HG03159 (cell line): Measurements from ENCODE around the gene CCNT2.
A peak's percentile ranks its signal among the peaks of the same experiment; 100 is the strongest.
"Not testable (repeated sequence)": the region's sequence is repeated elsewhere in the genome, so short reads cannot be mapped to it uniquely, and the experiment has no call there.

Experiments
- ATAC-seq: cut with Tn5 transposase; IDR thresholded peaks from one replicate; pipeline ENCODE4 v1.9.1; 2021; ENCODE audit warnings: mild to moderate bottlenecking, moderate library complexity; ENCODE audit not compliant: unreplicated experiment

The CCNT2 gene

DNA sequence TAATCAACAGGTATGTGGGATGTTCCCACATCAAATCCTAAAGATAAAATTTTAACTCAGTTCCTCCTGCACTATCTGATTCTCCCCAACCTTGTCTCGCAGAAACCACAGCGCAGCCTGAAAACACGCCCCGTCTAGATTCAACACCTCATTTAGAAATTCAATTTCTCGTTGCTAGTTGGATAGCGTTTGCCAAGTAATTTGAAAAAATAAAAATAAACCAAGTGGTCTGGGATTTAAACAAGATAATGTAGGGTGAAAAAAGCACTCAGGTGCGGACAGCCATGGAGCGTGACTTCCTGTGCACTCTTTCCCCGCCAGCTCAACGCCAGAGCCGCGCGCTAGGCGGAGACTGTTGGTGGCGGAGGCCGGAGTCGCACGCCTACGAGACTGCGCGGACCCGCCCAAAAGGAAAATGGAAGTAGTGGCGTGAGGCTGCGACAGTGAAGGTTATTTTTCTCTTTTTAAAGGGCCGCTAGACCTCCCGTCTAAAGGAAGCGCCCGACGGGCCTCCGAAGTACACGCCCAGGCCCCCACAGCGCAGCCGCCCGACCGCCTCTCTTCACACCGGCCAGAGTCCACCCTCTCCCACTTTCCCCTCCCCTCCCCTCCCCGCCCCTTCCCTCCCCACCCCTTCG lies 615 bp upstream of the CCNT2 start:
- peak; percentile 77 for ATAC-seq

DNA sequence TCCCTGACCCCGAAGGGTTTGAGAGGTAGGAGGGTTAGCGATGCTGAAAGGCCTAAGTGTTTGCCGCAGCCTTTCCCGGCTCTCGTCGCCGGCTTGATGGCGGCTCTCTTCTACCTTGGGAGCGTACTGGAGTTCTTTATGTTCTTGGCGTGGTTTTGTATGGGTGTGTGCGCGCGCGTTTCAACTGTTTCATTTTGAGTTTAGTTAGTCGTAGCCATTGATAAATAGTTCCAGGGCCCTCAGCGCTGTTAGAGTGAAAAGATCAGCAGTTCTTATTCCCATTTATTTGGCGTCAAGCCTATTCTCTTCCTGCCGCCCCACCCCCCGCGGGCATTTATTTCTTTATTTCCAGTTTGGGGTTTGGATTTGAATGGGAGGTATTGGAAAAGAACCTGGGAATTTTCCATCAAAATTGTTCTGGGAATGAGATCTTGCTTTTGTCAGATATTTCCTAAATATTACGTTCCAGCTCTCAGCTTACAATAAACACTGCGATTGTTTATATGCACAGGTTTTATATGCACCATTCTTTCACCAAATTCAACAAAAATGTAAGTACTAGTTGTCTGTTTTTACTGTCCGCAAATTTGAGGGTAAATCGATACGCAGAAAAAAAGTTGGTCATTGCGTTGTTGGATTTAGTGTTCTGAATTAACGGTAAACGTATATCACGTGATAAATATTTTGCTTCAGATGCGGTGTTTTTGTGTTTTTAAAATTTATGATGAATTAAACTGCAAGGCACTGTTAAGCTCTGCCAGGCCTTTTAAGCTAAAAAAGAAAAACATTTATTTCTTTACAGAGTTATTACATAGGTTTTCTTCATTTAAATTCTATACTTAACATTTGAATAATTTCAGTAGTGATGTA lies 954 bp downstream of the CCNT2 start:
- no peak for ATAC-seq

DNA sequence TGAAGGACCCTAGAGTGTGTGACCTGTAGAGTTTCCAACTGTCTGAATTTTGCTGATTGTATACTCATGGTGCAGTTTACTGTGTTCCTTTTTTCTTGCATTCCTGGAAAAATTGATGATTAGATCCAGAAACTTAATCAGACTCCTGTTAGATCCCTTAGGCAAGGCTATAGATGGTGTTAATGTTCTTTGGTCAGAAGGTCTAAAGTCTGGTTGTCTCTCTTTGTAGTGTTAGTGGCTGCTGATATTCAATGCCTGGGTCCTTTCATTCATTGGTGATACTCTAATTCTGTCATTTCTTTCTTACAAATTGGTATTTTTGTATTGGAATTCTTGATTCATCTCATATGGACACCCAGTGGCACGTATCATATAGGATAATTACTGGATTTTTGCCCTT lies 6.3 kb downstream of the CCNT2 start:
- no peak for ATAC-seq

DNA sequence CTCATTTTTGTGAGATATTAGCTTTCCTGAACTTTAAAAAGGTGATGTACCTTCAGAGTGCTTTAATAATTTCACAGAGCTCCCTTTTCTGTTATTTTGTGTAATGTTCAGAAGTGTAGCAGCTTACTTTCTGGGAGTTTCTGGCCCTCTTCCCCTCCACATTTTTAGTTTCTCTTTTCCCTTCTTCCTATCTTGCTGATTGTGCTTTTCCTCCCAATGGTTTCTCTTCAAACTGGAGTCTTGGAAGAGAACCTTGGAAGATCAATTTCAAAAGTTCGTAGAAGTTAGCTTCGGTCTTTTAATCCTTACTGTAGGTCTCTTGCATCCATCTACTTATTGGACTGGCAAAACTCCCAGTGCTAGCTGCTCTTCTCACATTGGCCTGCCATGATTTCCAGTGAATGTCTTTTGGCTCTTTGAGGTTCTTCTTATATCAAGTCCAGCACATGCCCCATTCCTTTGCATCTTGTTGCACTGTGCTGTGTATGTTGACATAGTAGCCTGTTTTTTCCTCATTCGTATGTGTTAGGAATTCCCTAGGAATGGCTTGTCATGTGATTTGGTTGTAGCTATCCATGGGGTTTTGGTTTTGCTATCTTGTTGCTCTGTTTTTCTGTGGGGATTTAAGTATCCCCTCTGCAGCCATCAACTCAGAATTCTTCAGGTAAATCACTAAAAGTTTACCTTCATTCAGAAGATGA lies 7.8 kb downstream of the CCNT2 start:
- ATAC-seq = no peak

DNA sequence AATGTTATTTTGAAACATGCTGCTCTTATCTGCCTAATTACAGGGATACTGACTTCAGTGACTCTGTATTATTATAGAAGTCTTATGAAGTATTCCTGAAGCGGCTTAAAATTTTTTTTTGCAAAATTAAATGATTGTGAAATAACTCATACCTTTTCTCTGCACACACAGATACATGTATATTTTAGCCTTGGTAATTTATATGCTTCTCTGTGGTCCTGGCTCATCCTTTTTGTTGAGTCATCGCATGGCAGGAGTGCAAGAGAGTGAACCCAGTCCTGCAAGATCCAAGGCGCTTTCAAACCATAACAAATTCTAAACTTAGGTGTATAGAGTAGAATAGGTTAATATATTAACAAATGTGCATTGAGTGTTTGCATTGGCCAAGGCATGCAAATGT lies 8.6 kb downstream of the CCNT2 start:
- ATAC-seq = no peak

DNA sequence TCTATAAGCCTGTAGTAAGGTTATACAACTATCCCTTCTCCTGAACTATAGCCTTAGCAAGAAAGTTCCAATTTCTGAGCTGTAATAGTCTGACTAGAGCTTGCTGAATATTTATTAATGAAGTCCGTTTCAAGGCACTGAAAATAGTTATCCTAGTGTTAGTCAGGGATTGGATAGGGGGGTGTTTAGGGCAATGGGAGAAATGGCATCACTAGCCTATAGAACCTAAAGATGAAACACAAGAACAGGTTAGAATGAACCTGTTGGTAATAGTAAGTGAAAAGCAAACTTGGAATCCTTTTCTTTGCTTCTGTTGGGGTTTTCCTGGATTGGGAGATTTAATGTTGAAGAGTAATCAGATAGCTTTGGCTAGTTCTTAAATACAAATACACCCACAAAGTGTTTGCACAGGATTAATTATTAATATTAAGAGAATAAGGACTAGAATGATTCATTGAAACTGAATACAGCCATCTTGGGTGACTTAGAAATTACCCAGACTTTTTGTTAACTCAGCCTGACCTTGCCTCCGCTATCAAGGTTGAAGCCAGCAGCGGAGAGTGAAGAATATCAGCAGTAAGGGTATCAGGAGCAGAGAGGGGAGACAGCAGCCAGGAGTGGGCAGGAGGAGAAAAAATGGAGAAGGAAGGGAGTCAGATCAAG lies 14.4 kb downstream of the CCNT2 start:
- no peak for ATAC-seq

DNA sequence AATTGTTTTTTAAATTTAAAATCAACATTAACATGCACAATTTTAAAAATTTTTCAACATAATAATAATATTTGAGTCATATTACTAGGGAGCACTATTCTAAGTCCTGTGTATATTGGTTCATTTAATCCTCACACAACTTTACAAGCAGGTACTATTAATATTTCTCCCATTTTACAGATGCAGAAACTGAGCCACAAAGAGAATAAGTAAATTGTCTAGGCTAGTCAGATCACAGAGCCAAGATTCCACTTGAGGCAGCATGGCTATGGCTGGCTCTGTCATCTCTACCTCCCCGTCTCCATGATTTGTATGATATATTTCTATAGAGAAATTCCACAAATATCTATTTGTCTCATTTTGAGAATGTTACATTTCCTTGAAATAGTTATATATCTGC lies 15.1 kb downstream of the CCNT2 start:
- ATAC-seq = no peak

DNA sequence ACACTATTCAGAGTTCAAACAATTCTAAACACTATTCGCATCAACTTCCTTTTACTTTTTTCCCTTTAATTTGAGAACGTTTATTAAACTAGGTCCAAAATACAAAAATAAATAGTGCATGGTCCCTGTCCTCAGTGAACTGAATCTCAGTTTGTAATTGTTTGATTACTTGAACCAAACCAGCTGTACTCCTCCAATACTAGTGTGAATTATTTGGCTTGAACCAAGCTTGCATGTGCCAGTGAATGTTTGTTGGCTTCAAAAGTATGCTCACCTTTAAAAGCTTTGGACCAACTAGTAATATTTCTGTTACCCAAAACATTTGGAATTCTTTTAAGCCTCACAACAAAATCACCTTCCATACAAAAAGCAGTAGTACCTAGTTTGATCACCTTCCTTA lies 15.5 kb downstream of the CCNT2 start:
- no peak for ATAC-seq

DNA sequence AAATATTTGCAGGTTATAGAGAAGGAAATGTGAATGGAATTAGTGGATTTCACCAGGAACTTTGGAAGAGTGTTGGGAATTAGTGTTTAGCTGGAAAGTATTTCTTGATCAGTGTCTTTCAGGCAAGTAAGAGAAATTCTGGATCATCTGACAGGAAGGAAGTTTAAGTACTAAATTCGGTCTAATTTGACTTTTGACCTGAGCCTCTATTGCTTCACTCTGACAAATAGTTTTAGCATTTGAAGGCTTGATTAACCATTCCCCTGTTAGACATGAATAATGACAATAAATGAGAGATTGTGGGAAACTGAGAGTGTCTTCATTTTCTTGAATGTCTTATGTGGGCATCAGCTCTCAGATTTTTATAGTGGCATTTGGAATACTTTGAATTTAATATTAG lies 16.0 kb downstream of the CCNT2 start:
- ATAC-seq = no peak

DNA sequence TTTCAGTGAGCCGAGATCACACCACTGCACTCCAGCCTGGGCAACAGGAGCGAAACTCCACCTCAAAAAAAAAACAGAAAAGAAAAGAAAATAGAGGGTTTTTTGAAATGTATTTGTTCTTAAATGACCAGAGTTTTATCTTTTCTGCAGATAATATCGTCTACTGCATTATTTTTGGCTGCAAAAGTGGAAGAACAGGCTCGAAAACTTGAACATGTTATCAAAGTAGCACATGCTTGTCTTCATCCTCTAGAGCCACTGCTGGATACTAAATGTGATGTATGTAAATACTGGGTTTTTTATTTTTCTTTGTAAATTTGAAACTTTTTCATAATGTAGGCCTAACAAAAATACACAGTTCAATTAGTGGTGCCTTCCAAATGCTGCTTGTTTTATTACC lies 18.1 kb downstream of the CCNT2 start:
- ATAC-seq = no peak

DNA sequence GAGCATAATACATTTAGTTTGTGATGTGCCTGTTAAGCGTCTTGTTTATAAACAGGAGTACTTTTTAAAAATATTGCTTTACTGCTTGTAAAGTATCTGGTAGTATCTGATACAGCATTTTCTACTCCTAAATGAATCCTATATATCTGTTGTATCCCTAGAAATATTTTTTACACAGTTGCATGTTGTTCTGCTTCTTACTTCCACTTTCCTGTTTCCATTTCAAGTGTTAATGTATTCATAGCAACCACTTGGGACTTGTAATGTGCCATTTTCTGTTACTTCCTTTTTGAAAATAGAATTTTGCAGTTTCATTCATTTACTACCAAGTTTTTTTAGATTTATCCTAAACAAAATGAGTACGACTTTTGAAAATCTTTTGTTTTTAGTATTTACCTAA lies 24.9 kb downstream of the CCNT2 start:
- ATAC-seq = peak; percentile 88

DNA sequence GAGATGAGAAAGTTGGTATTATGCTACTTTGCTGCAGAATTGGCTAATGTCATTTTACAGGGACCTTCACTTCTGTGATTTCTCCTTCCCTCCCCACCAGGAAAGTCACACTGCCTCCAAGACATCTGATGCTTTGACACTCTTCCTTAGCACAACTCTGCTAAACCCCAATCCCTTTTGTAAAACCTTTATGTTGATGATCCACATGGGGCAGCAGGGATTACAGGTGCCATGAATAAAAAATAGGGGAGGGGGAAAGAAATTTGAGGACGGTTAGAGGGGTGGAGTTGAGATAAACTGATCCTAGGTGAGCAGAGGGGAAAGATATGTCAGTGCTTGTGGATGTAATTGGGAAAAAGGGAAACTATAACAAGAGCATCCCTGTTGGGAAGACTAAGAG lies 26.4 kb downstream of the CCNT2 start:
- ATAC-seq = no peak

DNA sequence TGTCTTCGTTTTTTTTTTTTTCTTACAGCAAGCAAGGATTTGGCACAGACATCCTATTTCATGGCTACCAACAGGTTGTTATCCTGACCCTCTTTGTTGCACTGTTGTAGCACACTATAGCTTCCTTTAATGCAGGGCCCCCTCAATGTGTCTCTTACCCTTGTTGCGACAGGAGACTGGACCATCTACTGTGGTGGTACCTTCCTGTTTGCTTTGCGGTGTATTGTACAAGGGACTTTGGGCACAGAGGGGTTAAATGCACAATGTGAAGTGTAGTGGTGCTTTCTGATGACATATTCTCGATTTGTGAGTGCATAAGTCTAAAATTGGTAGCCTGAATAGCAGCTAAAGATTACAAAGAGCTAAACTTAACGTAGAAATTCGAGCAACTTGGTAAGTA lies 27.5 kb downstream of the CCNT2 start:
- no peak for ATAC-seq

DNA sequence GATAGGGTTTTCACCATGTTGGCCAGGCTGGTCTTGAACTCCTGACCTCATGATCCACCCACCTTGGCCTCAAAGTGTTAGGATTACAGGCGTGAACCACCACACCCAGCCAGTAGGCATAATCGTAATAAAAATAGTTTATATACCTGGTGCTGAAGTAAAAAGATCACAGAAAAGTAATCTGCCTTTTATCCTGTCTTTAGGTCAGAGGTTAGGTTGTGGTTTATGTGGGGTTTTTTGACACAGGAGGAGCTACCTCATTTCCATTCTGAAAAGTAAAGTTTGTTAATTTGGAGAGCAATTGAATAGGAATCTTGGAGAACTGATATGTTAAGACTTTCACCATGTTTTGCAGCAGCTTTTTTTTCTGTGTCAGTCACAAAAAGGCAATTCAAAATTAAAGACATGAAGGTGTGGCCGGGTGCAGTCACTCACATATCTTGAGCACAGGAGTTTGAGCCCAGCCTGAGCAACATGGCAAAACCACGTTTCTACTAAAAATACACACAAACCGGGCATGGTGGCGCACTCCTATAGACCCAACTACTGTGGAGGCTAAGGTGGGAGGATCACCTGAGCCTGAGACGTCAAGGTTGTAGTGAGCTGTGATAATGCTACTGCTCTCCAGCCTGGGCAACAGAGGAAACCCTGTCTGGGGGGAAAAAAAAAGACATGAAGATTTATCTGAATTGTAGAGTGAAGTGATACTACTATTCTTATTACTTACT lies 31.5 kb downstream of the CCNT2 start:
- ATAC-seq = no peak

DNA sequence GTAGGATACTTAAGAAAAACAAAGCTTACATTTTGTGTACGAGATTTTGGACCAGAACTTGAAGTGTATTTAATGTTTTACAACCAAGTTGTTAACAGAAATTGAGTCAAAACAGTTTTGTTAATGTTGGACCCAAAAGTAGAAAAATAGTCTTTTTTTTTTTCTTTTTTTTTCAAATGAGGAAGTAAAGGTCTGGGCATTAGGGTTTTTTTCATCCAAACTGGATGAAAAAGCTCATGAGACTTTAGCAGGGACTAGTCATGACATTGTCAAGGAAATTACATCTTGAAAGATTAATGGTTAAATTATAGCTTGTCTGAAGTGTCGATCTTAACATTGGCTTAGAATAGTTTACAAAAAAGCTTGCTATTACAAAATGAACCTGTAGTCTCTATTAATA lies 32.3 kb downstream of the CCNT2 start:
- no peak for ATAC-seq

DNA sequence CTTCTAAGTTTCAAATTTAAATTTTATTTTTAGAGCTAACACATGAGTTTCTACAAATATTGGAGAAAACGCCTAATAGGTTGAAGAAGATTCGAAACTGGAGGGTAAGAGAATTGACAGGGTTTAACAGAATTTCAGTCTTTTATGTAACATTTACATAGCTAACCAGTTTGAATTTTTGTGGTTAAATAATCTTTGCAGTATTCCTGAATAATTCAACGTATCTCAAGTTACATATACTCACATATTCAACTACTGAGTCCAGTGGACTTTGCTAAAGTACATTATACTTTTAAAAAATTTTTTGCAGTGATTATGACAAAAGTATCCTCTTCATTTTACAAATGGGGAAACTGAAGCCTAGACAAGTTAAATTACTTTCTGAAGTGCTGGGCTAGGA lies 34.0 kb downstream of the CCNT2 start:
- no peak for ATAC-seq

DNA sequence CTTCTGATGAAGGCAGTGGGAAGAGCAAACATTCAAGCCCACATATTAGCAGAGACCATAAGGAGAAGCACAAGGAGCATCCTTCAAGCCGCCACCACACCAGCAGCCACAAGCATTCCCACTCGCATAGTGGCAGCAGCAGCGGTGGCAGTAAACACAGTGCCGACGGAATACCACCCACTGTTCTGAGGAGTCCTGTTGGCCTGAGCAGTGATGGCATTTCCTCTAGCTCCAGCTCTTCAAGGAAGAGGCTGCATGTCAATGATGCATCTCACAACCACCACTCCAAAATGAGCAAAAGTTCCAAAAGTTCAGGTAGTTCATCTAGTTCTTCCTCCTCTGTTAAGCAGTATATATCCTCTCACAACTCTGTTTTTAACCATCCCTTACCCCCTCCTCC lies 35.4 kb downstream of the CCNT2 start:
- no peak for ATAC-seq

DNA sequence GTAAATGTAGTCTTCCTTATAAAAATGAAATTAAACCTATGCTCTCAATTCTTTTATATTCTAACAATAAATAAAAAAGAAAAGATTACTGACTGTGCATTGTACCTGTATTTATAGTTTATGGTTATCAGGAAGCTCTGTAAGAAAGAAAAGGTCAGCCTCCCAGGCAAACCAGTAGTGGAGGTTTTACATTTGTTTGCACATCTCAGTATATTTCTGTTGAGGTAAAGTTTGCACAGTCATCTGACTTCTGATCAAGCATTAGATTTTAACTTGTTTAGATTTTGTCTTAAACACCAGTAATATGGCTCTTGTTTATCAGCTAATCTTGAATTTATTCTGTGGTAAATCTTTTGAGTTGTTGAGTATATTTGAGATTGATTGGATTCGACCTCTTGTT lies 37.1 kb downstream of the CCNT2 start:
- ATAC-seq = no peak

DNA sequence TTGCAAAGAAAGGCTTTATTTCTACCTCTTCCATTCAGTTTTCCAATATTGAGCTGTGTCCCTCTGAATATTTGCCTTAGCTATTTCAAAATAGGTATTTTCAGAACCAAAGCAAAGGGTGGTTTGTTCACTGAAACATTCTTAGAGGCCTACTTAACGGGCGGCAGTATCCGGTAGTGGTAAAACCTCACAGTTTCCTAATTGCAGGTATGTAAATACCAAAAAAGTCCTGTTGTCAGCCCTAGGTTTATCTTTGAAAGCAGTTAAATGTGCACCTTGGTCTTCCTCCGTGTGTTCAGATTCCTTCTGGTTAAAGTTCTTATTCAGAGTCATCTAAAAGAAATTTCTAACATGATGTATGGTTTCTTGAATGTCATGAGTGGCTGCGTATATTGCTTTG lies 38.9 kb downstream of the CCNT2 start:
- ATAC-seq = no peak

DNA sequence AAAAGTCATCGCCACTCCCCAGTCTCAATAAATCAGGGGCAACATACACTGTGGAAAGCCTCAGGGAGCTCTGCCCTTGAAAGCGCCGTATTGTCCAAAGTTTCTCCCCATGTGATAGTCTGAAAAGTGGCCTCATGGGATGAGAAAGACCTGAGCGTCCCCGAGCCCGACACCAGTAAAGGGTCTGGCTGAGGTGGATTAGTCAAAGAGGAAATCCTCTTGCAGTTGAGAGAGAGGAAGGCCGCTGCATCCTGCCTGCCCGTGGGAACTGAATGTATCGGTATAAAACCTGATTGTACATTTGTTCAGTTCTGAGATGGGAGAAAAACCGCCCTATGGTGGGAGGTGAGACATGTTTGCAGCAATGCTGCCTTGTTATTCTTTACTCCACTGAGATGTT lies 48.5 kb downstream of the CCNT2 start:
- ATAC-seq = not testable (repeated sequence)
